ENCODE data around the gene PFKP.

DNA sequence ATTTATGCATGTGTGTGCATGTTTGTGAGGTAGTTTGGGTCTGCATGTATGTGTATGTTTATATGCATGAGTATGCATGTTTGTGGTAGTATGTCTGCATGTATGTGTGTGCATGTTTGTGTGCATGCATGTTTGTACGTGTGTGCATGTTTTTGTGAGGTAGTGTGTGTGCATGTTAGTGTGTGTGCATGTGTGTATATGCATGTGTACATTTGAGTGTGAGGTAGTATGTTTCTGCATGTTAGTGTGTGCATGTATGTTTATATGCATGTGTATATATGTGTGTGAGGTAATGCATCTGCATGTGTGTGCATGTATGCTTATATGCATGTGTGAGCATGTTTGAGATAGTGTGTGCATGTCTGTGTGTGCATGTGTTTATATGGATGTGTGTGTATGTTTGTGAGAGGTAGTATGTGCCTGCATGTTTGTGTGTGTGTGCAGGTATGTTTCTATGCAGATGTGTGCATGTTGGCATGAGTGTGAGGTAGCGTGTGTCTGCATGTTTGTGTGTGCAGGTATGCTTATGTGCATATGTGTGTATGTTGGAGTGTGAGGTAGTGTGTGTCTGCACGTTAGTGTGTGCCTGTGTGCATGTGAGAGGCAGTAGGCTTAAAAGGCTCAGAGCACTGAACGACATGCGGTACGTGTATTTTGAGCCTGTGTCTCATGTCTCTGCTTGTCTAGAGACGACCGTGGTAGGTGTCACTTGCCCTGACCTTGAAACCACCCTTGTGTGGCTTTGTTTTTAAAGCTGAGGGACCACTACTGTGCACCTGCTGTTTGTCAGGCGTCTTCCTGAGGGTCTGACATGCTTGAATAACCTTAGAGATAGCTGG, 43.7 kb downstream of the PFKP start:
- TF ChIP-seq, protein P1, sequence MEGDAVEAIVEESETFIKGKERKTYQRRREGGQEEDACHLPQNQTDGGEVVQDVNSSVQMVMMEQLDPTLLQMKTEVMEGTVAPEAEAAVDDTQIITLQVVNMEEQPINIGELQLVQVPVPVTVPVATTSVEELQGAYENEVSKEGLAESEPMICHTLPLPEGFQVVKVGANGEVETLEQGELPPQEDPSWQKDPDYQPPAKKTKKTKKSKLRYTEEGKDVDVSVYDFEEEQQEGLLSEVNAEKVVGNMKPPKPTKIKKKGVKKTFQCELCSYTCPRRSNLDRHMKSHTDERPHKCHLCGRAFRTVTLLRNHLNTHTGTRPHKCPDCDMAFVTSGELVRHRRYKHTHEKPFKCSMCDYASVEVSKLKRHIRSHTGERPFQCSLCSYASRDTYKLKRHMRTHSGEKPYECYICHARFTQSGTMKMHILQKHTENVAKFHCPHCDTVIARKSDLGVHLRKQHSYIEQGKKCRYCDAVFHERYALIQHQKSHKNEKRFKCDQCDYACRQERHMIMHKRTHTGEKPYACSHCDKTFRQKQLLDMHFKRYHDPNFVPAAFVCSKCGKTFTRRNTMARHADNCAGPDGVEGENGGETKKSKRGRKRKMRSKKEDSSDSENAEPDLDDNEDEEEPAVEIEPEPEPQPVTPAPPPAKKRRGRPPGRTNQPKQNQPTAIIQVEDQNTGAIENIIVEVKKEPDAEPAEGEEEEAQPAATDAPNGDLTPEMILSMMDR (IDR thresholded peaks at IDR 0.05; ENCODE audit: borderline replicate concordance, extremely low read depth, low read length, poor library complexity, severe bottlenecking), result no peak
- no peak for TF ChIP-seq EZH2 (IDR thresholded peaks at IDR 0.05; ENCODE audit: borderline replicate concordance, low read depth, low read length, severe bottlenecking)
